Muscle layer of duodenum (tissue), 2 donors: ENCODE results near the gene CLIC3.

Experiments
- H3K27ac ChIP-seq: one replicate; pipeline ENCODE4 v1.7.0; 2013; ENCODE audit warnings: mild to moderate bottlenecking, low read length
- H3K27me3 ChIP-seq: one replicate; pipeline ENCODE4 v1.7.0; 2013; ENCODE audit warnings: low read depth, mild to moderate bottlenecking, control low read depth, low read length
- H3K36me3 ChIP-seq, 2 donors: one replicate each; pipeline ENCODE4 v1.7.0; 2013; ENCODE audit warnings: low read length in 2 of 2, control low read depth in 1 of 2, mild to moderate bottlenecking in 1 of 2; ENCODE audit not compliant: insufficient read depth in 2 of 2, control insufficient read depth in 1 of 2
- H3K4me1 ChIP-seq, 2 donors: one replicate each; pipeline ENCODE4 v1.7.0; 2013; ENCODE audit warnings: low read length in 2 of 2, mild to moderate bottlenecking in 2 of 2, control low read depth in 1 of 2, moderate library complexity in 1 of 2; ENCODE audit not compliant: insufficient read depth in 2 of 2, control insufficient read depth in 1 of 2
- H3K4me3 ChIP-seq, 2 donors: one replicate each; pipeline ENCODE4 v1.7.0; 2013; ENCODE audit warnings: low read length in 2 of 2, low read depth in 1 of 2, mild to moderate bottlenecking in 1 of 2
- H3K9me3 ChIP-seq, 2 donors: one replicate each; pipeline ENCODE4 v1.7.0; 2013; ENCODE audit warnings: low read length in 2 of 2, control low read depth in 1 of 2, mild to moderate bottlenecking in 1 of 2; ENCODE audit not compliant: control insufficient read depth in 1 of 2
- donor health status: healthy.

Gene CLIC3

DNA sequence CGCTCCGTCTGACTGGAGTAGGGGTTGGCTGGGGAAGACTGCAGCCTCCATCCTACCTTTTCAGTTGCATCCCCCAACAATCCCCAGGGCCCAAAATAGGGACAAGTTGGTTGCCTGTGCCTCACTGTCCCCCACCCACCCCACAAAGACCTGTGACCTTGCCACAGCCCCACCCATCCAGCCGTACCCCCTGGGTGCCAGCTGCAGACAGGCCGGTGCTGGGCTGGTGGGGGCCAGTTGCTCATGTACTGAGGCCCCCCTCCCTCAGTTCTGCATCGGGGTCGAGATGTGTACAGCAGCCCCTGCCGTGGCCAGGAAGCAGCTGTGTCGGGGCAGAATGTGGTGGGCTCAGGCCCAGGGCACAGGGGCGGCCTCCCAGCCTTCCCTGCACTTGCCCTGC is 13.2 kb downstream of the CLIC3 start:
- H3K9me3 ChIP-seq, result no peaks in the 10 kb centered on the region
- H3K27ac ChIP-seq, result no peak overlapping the region
- peaks cover 9% of the 10 kb centered on the region for H3K27me3 ChIP-seq
- peaks cover 0 to 6% of the 10 kb centered on the region in 2 donors for H3K4me1 ChIP-seq
- no peaks in the 10 kb centered on the region for H3K36me3 ChIP-seq
- no peak overlapping the region for H3K4me3 ChIP-seq

DNA sequence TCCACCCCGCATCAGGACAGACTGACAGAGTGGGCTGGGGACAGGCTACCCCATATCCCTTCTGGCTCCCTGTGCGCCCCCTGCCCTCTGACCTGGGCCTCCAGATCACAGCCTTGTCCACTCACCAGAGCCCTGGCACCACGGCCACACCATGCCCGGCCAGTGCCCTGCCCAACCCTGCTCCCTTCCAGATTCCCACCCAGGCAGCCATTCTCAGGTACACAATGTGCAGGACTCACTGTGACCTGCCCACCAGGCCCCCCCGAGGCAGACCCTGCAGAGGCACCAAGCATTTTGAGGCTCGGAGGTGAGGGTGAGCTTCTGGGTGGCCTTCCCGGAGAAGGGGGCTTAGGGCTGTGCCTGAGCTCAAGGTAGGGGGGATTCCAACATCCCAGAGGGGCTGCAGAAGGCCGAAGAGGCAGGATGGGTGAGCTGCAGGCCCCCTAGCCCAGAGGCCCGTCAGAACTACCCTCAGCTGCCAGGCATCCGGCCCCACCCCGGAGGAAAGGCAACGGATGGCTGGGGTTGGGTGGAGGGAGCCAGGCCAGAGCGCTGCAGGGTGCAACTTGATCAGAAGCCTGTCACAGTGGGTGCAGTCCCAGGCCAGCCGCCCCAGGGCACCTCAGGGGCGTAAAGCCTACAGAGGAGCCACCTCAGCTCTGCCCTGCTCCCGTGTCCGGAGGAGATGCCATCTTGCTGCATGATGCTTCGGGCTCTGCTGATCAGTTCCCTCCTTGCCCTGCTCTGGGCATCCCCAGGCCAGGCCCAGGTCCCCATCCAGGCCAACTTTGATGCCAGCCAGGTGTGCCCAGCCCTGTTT is 13.9 kb downstream of the CLIC3 start, which contains the start of gene LCNL1:
LCNL1 (plus strand) TSS at position 762 of the 820 bp plus-strand sequence. CDS start 594 bp downstream, outside the sequence.
- H3K27me3 ChIP-seq, result peaks cover 9% of the 10 kb centered on the region

DNA sequence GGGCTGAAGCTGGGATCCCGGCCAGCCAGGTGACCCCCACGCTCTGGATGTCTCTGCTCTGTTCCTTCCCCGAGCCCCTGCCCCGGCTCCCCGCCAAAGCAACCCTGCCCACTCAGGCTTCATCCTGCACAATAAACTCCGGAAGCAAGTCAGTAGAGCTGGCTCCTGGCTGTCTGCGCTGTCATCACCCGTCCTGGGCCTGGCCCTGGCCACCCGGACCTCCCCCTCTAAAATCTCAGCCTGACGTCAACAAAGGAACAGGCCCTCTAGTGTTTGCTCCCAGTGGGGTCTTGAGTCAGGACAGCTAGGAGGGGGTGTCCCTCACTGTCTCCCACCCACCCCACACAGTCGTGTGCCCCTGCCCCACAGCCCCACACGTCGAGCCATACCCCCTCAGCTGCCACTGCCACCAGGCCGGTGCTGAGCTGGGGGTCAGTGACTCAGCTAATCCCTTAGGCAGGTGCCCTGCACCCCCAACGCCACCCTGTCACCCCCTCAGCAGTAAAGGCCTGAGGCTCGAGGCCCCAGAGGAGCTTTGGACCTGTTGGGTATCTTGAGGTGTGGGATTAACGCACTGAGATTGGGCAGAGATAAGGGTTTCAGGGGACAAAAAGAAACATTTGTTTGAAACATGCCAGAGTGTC is 14.7 kb downstream of the CLIC3 start:
- H3K27ac ChIP-seq, result no peak overlapping the region
- H3K27me3 ChIP-seq, result peaks cover 9% of the 10 kb centered on the region
- no peaks in the 10 kb centered on the region for H3K9me3 ChIP-seq
- no peak overlapping the region for H3K4me3 ChIP-seq
- H3K36me3 ChIP-seq, result no peaks in the 10 kb centered on the region
- peaks cover 0 to 18% of the 10 kb centered on the region in 2 donors for H3K4me1 ChIP-seq

More for the DNA sequence above, 13.9 kb downstream of the CLIC3 start, which contains the start of gene LCNL1:
- H3K4me3 ChIP-seq, result no peak within 1 kb of the TSS
- H3K4me1 ChIP-seq, result peaks cover 0 to 13% of the 10 kb centered on the region in 2 donors
- no peaks in the 10 kb centered on the region for H3K36me3 ChIP-seq
- H3K27ac ChIP-seq, result no peak within 1 kb of the TSS
- no peaks in the 10 kb centered on the region for H3K9me3 ChIP-seq

DNA sequence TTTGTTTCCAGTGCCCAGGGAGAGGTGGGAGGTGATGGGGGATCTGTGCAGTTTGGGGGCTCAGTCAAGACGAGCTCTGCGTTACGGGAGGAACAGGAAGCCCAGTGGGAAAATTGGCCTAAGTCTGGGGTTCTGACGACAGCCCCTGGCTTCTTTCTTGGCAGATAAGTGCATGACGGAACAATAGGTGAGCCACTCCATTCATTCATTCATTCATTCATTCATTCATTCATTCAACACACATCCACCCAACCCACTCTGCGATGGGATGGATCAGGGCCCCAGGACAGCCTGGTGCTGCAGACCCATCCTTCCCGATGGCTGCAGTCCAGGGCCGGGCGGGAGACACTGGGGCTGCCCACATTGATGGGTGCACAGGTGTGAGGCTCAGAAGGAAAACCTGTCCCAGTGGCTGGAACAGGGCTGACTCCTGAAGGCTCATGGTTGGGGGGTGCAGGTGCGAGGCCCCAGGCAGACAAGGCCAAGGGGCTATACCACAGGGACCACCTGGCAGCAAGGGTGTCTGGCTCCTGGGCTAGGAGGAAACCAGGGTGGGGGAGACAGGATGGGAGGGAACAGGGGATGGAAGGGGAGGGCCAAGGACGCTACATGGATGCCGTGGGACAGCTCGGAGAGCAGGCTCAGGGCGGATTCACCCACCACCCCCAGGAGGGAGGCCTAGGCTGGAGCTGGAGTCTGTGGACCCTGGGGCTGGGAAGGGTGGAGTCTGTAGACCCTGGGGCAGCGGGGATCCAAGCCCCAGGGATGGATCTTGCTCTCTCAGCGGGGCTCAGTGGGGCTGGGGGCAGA is 15.5 kb downstream of the CLIC3 start:
- H3K27ac ChIP-seq, result no peak overlapping the region
- peaks cover 5% of the 10 kb centered on the region for H3K27me3 ChIP-seq
- H3K4me3 ChIP-seq, result no peak overlapping the region
- H3K9me3 ChIP-seq, result no peaks in the 10 kb centered on the region
- no peaks in the 10 kb centered on the region for H3K36me3 ChIP-seq
- H3K4me1 ChIP-seq, result peaks cover 0 to 21% of the 10 kb centered on the region in 2 donors

DNA sequence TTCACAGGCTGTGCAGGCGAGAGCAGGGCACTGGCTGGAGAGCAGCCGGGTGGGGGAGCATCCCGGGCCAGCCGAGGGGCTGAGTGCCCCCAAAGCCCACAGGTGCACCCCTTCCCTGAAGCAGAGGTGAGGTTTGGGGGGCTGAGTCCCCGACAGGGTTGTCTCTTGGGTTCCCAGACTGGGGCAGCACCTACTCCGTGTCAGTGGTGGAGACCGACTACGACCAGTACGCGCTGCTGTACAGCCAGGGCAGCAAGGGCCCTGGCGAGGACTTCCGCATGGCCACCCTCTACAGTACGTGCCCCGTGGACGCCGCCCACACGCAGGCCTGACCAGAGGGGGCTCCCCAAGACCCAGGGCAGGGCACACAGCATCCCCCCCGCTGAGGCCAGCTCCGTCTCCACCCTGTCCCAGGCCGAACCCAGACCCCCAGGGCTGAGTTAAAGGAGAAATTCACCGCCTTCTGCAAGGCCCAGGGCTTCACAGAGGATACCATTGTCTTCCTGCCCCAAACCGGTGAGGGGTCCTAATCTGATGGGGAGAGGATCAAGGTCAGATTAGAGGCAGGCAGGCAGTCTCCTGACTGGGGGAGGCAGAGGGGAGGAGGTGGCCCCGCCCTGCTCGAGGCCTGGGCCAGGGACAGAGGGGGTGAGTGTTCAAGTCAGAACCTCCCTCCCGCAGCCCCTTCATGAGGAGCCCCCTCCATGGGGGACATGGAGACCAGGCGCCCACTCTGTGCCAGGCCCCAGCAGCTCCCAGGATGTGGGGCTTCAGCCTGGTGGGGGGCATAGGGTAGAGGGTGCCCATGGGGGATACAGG is 16.4 kb downstream of the CLIC3 start:
- H3K36me3 ChIP-seq, result no peaks in the 10 kb centered on the region
- H3K27ac ChIP-seq, result no peak overlapping the region
- H3K9me3 ChIP-seq, result no peaks in the 10 kb centered on the region
- H3K4me1 ChIP-seq, result peaks cover 0 to 19% of the 10 kb centered on the region in 2 donors
- H3K27me3 ChIP-seq, result peaks cover 3% of the 10 kb centered on the region
- H3K4me3 ChIP-seq, result no peak overlapping the region

DNA sequence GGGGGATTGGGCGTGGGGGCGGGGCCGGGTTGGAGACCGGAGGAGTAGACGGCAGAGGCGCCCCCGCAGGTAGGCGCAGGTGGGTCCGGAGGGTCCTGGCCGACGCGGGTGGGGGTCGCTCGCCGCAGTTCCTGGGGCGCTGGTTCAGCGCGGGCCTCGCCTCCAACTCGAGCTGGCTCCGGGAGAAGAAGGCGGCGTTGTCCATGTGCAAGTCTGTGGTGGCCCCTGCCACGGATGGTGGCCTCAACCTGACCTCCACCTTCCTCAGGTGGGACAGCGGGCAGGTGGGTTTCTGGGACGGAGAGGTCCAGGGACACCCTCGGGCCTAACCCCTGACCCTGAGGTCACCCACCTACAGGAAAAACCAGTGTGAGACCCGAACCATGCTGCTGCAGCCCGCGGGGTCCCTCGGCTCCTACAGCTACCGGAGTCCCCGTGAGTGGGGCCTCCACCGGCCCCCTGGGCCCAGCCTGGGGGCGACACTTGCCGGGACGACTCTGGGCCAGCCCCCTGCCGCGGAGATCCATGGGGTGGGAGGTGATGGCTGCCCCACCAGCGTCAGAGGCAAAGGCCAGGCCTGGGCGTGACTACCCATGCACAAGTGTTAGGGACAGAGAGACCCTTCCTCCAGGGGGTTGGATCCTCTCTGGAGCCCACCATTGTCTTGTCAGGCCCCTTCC is 17.4 kb downstream of the CLIC3 start:
- Histone ChIP-seq H3K27ac (no peak overlapping the region), H3K4me1 (peaks cover 0 to 19% of the 10 kb centered on the region in 2 donors), H3K27me3 (no peaks in the 10 kb centered on the region), H3K4me3 (no peak overlapping the region), H3K36me3 (no peaks in the 10 kb centered on the region), H3K9me3 (no peaks in the 10 kb centered on the region)

DNA sequence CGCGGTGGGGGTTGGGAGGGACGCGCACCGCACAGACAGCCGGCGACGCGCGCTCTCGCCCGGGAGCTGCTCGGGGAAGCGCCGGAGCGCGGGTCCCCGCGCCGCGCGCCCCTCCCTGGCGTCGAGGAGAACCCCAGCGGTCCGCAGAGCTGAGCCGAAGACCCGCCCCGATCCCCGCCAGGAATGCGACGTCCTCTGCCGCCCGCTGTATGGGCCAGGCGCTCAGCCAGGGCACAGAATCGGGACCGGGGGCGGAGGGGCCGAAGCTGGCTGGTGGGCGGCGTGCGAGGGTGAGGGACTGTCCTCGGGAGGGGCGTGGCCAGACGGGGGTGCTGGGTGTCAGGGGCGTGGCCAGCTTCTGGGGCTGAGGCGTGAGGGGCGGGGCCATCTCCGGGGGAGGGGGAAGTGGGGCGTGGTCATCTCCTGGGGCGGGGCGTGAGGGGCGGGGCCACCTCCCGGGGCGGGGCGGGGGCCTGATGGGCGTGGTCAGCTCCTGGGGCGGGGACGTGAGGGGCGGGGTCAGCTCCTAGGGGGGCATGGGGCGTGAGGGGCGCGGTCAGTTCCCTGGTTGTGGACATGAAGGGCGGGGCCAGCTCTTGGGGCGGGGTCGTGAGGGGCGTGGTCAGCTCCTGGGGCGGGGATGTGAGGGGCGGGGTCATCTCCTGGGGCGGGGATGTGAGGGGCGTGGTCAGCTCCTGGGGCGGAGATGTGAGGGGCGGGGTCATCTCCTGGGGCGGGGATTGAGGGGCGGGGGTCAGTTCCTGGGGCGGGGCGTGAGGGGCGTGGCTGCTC is 18.1 kb downstream of the CLIC3 start:
- Histone ChIP-seq H3K4me1 (peaks cover 0 to 19% of the 10 kb centered on the region in 2 donors), H3K36me3 (no peaks in the 10 kb centered on the region), H3K27ac (no peak overlapping the region), H3K4me3 (peak overlapping the region in 1 of 2 donors; percentile 60), H3K9me3 (no peaks in the 10 kb centered on the region), H3K27me3 (no peaks in the 10 kb centered on the region)

DNA sequence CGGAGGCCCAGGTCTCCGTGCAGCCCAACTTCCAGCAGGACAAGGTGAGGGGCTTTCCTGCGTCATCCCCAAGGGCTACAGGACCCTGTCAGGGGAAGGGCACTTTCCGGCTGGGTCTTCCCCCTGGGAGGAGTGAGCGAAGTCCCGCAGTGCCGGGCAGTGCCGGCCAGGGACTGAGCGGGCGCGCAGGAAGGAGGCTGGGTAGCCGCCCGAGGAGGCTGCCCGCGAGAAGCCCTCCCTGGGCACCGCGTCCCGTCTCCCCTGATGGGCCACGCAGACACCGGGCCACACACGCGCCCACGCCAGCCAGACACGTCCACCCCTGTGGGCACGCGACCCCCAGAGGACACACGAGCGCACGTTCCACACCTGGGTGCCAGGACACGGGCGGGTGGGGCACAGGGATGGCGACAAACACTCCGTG is 18.7 kb downstream of the CLIC3 start:
- no peaks in the 10 kb centered on the region for H3K36me3 ChIP-seq
- H3K27ac ChIP-seq, result no peak overlapping the region
- no peaks in the 10 kb centered on the region for H3K9me3 ChIP-seq
- H3K4me1 ChIP-seq, result peaks cover 0 to 19% of the 10 kb centered on the region in 2 donors
- no peaks in the 10 kb centered on the region for H3K27me3 ChIP-seq
- peak overlapping the region in 1 of 2 donors; percentile 60 for H3K4me3 ChIP-seq

DNA sequence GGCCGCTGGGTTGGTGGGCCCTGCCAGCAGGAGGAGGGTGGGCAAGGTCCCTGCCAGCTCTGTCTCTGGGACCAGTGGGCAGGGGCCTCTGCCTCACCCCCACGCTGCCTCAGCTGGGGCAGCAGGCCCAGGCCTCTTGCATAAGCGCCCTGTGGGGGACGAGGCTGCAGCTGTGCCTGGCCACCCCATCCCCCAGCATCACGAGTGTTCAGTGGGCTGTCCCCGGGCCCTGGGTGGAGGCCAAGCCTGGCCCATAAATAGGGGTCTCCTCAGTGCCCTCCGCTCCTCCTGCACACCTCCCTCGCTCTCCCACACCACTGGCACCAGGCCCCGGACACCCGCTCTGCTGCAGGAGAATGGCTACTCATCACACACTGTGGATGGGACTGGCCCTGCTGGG is 19.1 kb downstream of the CLIC3 start, which contains the start of gene PTGDS:
PTGDS (plus strand) TSS at position 282 of the 400 bp plus-strand sequence; CDS start at position 357, 75 bp downstream.
- Histone ChIP-seq H3K4me3 (peak within 1 kb of the TSS in 1 of 2 donors; percentile 60), H3K27me3 (no peaks in the 10 kb centered on the region), H3K36me3 (no peaks in the 10 kb centered on the region), H3K27ac (no peak within 1 kb of the TSS), H3K9me3 (no peaks in the 10 kb centered on the region), H3K4me1 (peaks cover 0 to 19% of the 10 kb centered on the region in 2 donors)
